ENCODE data around the gene KIF3C. TPM values are rescaled to one million over a fixed set of nuclear protein-coding genes. Genes with fewer than 3 reads are reported as not detected.

KIF3C gene
- total RNA-seq, 2 donors from 2014 or later: 8.7 to 18.8 TPM

DNA sequence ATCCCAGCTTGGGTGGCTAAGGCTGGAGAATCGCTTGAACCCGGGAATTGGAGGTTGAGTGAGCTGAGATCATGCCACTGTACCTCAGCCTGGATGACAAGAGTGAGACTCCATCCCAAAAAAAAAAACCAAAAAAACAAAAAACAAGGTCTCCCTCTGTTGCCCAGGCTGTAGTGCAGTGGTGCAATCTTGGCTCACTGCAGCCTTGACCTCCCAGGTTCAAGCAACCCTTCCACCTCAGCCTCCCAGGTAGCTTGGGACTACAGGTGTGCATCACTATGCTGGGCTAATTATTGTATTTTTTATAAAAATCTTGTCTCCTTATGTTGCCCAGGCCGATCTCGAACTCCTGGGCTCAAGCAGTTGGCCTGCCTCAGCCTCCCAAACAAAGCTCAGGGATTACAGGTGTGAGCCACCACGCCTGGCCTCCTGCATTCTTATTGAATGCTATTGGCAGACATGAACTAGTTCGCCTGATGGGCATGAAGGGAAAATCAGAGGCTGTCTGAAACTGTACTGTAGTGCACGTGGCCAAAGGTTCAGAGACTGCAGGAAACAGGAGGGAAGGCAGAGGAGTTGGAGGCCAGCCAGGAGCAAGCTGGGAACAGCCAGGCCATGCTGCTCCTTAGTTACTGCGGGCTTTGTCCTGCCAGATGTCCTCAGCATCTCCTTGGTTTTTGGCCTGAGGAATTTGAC lies 88.0 kb downstream of the KIF3C start:
- TF ChIP-seq, protein P1, sequence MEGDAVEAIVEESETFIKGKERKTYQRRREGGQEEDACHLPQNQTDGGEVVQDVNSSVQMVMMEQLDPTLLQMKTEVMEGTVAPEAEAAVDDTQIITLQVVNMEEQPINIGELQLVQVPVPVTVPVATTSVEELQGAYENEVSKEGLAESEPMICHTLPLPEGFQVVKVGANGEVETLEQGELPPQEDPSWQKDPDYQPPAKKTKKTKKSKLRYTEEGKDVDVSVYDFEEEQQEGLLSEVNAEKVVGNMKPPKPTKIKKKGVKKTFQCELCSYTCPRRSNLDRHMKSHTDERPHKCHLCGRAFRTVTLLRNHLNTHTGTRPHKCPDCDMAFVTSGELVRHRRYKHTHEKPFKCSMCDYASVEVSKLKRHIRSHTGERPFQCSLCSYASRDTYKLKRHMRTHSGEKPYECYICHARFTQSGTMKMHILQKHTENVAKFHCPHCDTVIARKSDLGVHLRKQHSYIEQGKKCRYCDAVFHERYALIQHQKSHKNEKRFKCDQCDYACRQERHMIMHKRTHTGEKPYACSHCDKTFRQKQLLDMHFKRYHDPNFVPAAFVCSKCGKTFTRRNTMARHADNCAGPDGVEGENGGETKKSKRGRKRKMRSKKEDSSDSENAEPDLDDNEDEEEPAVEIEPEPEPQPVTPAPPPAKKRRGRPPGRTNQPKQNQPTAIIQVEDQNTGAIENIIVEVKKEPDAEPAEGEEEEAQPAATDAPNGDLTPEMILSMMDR (IDR thresholded peaks at IDR 0.05): no peak
- ATAC-seq (ENCODE audit: insufficient number of reproducible peaks, low FRiP score, low read depth) (no peak), DNase-seq (ENCODE audit: low spot score) (no peak)
- Histone ChIP-seq H3K36me3 (no peaks in the 10 kb centered on the region), H3K27ac (no peak overlapping the region), H3K9me3 (no peaks in the 10 kb centered on the region), H3K27me3 (replicated peaks; ENCODE audit: insufficient read depth) (no peaks in the 10 kb centered on the region), H3K4me3 (no peak overlapping the region), H3K4me1 (ENCODE audit: control insufficient read depth in 1 of 2, low read depth in 2 of 2) (no peaks in the 10 kb centered on the region)

DNA sequence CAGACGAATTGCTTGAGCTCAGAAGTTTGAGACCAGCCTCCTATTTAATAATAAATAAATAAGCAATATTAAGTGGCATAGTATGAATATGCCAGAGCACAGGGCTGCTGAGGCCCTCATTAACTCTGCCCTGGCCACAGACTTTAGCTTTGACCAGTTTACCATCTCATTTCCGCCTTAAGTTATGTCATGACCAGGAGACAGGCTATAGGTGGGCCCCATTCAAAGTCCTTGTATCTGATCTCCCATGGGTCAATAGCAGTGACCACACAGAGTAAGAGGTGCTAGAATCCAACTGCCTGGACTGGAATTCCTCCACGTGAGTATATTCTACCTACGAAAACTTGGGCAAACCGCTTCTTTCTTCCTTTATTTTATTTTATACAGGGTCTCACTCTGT lies 90.6 kb downstream of the KIF3C start:
- no peak for ATAC-seq (ENCODE audit: insufficient number of reproducible peaks, low FRiP score, low read depth)
- TF ChIP-seq, protein P1 (IDR thresholded peaks at IDR 0.05): no peak

DNA sequence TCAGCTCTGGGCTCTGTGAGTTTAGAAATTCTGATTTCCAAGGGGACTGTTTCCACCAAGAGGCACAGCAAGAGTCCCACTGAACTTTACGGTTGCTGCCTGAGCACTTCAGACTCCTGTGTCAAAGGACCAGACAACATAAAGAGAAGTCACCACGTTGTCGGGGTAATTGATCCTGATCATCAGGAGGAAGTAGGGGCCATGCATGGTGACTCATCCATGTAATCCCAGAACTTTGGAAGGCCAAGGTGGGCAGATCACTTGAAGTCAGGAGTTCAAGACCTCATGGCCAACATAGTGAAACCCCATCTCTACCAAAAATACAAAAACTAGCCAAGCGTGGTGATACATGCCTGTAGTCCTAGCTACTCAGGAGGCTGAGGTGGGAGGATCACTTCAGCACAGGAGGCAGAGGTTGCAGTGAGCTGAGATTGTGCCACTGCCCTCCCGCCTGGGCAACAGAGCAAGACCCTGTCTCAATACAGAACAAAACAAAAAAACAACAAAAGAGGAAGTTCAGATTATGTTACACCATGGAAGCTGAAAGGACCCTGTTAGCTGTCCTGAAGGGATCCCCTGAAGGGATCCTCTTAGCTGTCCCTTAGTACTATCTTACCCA lies 94.6 kb downstream of the KIF3C start:
- Histone ChIP-seq H3K9me3 (no peaks in the 10 kb centered on the region), H3K27ac (no peak overlapping the region), H3K4me3 (no peak overlapping the region), H3K27me3 (replicated peaks; ENCODE audit: insufficient read depth) (no peaks in the 10 kb centered on the region), H3K4me1 (ENCODE audit: control insufficient read depth in 1 of 2, low read depth in 2 of 2) (no peaks in the 10 kb centered on the region), H3K36me3 (no peaks in the 10 kb centered on the region)
- DNase-seq (ENCODE audit: low spot score) (no peak), ATAC-seq (ENCODE audit: insufficient number of reproducible peaks, low FRiP score, low read depth) (no peak)
- TF ChIP-seq, protein P1 (IDR thresholded peaks at IDR 0.05): no peak

More for the DNA sequence above, 90.6 kb downstream of the KIF3C start:
- no peaks in the 10 kb centered on the region for H3K9me3 ChIP-seq
- no peak overlapping the region for H3K4me3 ChIP-seq
- DNase-seq (ENCODE audit: low spot score): no peak
- no peaks in the 10 kb centered on the region for H3K36me3 ChIP-seq
- no peaks in the 10 kb centered on the region for H3K27me3 ChIP-seq (replicated peaks; ENCODE audit: insufficient read depth)
- H3K27ac ChIP-seq: no peak overlapping the region
- H3K4me1 ChIP-seq (ENCODE audit: control insufficient read depth in 1 of 2, low read depth in 2 of 2): no peaks in the 10 kb centered on the region

DNA sequence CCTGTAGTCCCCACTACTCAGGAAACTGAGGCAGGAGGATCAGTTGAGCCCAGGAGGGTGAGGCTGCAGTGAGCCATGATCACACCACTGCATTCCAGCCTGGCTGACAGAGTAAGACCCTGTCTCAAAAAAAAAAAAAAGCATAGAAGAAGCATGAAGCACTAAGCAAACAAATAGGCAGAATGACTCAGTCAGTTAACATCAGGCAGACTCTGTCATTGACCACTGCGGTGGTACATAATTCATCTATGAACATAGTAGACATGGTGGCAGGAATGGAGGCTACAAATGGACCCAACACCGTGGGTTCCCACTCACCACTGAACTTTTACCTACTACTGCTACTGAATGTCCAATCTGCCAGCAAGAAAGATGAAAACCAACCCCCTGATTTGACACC lies 96.4 kb downstream of the KIF3C start:
- DNase-seq (ENCODE audit: low spot score) (no peak), ATAC-seq (ENCODE audit: insufficient number of reproducible peaks, low FRiP score, low read depth) (no peak)
- Histone ChIP-seq H3K9me3 (no peaks in the 10 kb centered on the region), H3K27me3 (replicated peaks; ENCODE audit: insufficient read depth) (no peaks in the 10 kb centered on the region), H3K4me1 (ENCODE audit: control insufficient read depth in 1 of 2, low read depth in 2 of 2) (no peaks in the 10 kb centered on the region), H3K27ac (no peak overlapping the region), H3K36me3 (no peaks in the 10 kb centered on the region), H3K4me3 (no peak overlapping the region)
- TF ChIP-seq, protein P1 (IDR thresholded peaks at IDR 0.05): no peak

DNA sequence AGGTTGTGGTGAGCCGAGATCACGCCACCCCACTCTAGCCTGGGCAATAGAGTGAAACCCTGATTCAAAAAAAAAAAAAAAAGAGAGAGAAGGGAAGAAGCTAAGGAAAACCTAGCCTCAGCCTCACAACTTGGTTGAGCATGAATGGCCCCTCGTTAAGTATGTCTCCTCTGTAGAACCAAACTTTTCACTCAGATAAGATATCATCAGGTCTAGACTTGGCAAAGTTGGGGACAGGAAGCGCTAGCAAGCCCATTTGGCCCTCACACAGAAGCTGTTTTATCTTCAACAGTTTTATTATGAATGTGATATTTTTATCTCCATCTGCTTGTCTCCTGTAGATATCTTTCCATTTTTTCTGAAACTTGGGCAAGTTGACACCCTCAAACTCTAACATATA lies 100.5 kb downstream of the KIF3C start:
- no peak overlapping the region for H3K27ac ChIP-seq
- H3K4me1 ChIP-seq (ENCODE audit: control insufficient read depth in 1 of 2, low read depth in 2 of 2): peaks cover 4 to 11% of the 10 kb centered on the region in 2 donors
- no peak overlapping the region for H3K4me3 ChIP-seq
- H3K36me3 ChIP-seq: no peaks in the 10 kb centered on the region
- ATAC-seq (ENCODE audit: insufficient number of reproducible peaks, low FRiP score, low read depth) (no peak), DNase-seq (ENCODE audit: low spot score) (no peak)
- TF ChIP-seq, protein P1 (IDR thresholded peaks at IDR 0.05): no peak
- no peaks in the 10 kb centered on the region for H3K27me3 ChIP-seq (replicated peaks; ENCODE audit: insufficient read depth)
- no peaks in the 10 kb centered on the region for H3K9me3 ChIP-seq

All from thoracic aorta (tissue), 2 donors.